Fibroblast of mammary gland (primary cell): ENCODE measurements around the gene POLK.

Experiments
- DNase-seq: peaks from one replicate; pipeline ENCODE4 v3.0.0-alpha.2; 2010; ENCODE audit warnings: low read depth
- H3K4me3 ChIP-seq: 2 replicates; pipeline ENCODE4 v1.5.1; 2011; ENCODE audit warnings: low read depth, mild to moderate bottlenecking, low read length, moderate library complexity; ENCODE audit not compliant: control insufficient read depth
- CTCF ChIP-seq: conservative IDR thresholded peaks from 2 replicates; pipeline ENCODE4 v1.5.1; 2011; ENCODE audit warnings: low read depth, low read length, inconsistent platforms; ENCODE audit not compliant: control insufficient read depth, insufficient read depth

Gene POLK

DNA sequence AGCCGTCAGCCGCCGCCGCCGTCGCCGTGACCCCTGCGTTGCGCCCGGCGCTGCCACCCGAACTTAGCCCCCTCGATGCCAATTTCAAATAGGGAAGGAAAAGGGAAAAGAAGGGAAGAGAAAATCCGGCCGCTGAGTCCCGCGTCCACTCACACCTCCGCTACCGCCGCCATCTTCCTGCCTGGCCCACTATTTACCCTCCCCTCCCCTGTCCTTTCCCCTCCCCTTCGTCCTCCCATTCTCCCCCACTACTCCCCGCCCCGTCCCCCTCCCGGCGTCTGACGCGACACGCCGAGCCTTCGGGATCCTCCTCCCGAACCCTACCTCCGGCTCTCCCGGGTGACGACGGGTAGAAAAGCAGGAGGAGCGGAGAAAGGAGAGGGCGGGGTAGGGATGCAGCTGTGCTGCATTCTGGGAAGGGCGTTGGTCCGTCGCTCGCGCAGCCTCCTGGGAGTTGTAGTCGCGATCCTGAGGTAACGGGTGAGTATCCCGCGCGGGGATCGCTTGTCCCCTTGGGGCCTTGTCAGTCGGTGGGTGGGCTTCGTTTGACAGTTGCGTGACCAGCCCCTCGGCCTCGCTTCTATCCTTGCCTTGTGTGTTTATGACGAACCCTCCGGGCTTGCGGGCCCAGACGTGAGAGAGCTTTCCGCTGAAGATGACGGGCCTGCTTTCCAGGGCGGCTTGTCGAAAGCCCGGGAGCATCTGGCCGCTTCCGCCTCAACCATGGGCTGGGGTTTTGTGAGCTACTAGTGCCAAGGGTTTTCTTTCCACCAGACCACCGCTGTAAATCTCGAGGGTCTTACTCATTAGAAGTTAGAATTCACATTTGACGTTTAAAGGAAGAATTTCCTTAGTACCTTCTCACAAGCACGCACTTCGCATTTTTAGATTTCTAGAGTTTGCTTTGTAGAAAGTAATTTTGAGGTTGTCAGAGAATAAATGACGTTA lies at the start of gene POLK, which contains the start of gene CERT1:
Gene POLK, plus strand, starts transcription at position 457 of the 948 bp plus-strand sequence.
Gene CERT1, minus strand, starts transcription at position 195 of the 948 bp plus-strand sequence. CDS start 422 bp downstream, outside the sequence.
- H3K4me3 ChIP-seq: peak within 1 kb of the TSS; percentile 85

DNA sequence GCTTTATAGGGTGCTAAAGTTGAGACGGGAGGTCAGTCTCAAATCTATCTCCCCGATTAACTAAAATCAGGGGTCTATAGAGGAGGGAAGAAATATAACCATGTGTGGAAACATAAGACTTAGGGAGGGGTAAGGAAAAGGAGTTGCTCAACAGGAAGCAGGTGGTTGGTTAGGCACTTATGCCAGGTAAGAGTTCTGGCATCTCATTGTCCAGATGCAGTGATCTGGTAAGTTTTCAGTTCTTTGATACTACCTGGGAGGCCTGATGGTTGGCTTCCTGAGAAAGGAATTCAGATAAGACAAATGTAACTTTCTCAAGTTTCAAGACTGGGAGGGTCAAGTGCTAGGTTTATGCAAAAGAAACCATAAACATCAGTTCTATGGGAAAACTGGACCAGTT lies 48.0 kb upstream of the POLK start:
- H3K4me3 ChIP-seq: no peak overlapping the region
- DNase-seq: no peak
- TF ChIP-seq CTCF: no peak

More for the DNA sequence above, at the start of gene POLK, which contains the start of gene CERT1:
- peak; percentile 97 for DNase-seq
- TF ChIP-seq CTCF: no peak

GRCh38 chr5:75465480-75465879 lies 46.2 kb upstream of the POLK start:
- no peak overlapping the region for H3K4me3 ChIP-seq
- no peak for TF ChIP-seq CTCF
- peak; percentile 9 for DNase-seq

- no peak for DNase-seq
- no peak for TF ChIP-seq CTCF
- no peak overlapping the region for H3K4me3 ChIP-seq
Measured at GRCh38 chr5:75466006-75466716, 45.5 kb upstream of the POLK start.

- no peak for DNase-seq
- no peak overlapping the region for H3K4me3 ChIP-seq
- no peak for TF ChIP-seq CTCF
Measured at GRCh38 chr5:75468593-75468992, 43.1 kb upstream of the POLK start.

DNA sequence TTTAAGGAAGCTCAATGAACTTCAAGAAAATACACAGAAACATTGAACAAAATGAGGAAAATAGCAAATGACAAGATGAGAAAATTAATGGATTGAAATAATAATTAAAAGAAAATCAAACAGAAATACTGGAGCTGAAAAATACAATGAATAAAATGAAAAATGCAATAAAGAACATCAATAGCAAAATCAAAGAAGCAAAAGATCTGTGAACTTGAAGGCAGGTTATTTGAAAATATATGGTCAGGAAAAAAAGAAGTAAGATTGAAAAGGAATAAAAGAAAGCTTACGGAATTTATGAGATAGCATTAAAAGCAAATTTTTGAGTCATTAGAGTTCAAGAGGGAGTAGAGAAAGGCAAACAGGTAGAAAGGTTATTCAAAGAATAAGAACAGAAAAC lies 42.7 kb upstream of the POLK start:
- TF ChIP-seq CTCF: no peak

More for the DNA sequence above, 42.7 kb upstream of the POLK start:
- no peak for DNase-seq
- H3K4me3 ChIP-seq: no peak overlapping the region
